GM23338 (cell line): ENCODE results near the gene SLC9A1. TPM values are rescaled to one million over a fixed set of nuclear protein-coding genes. Genes with fewer than 3 reads are reported as not detected.

ENCODE experiments used
- ATAC-seq: fragments of 200-7000 bp; cut with Tn5 transposase; 3 replicates; pipeline ENCODE4 v1.9.1; 2020
- DNase-seq: peaks from one replicate; pipeline ENCODE4 v3.0.0-alpha.2; 2015; ENCODE audit warnings: low spot score
- H2AFZ ChIP-seq: fragments of 200-600 bp; sonication (generic); 2 replicates; pipeline ENCODE4 v1.8.0; 2016; ENCODE audit warnings: antibody characterized with exemption, mild to moderate bottlenecking, moderate library complexity
- H3F3A ChIP-seq: fragments of 200-600 bp; sonication (generic); replicated peaks from 2 replicates; pipeline ENCODE4 v1.8.0; 2017; ENCODE audit warnings: antibody characterized with exemption, mixed run types, low read depth
- H3K27ac ChIP-seq: fragments of 200-600 bp; sonication (generic); 2 replicates; pipeline ENCODE4 v1.6.1; 2016; ENCODE audit warnings: low read depth
- H3K27me3 ChIP-seq: fragments of 200-600 bp; sonication (generic); 2 replicates; pipeline ENCODE4 v1.8.0; 2016; ENCODE audit warnings: mild to moderate bottlenecking, mixed run types, moderate library complexity; ENCODE audit not compliant: insufficient read depth
- H3K36me3 ChIP-seq: fragments of 200-600 bp; sonication (generic); 2 replicates; pipeline ENCODE4 v1.8.0; 2016; ENCODE audit warnings: mild to moderate bottlenecking; ENCODE audit not compliant: insufficient read depth
- H3K4me1 ChIP-seq: fragments of 200-600 bp; sonication (generic); 2 replicates; pipeline ENCODE4 v1.8.0; 2016; ENCODE audit warnings: mild to moderate bottlenecking, moderate library complexity; ENCODE audit not compliant: insufficient read depth
- H3K4me2 ChIP-seq: fragments of 200-600 bp; sonication (generic); 2 replicates; pipeline ENCODE4 v1.7.1; 2017; ENCODE audit warnings: mixed run types
- H3K4me3 ChIP-seq: fragments of 200-600 bp; sonication (generic); 2 replicates; pipeline ENCODE4 v1.6.1; 2016; ENCODE audit warnings: mixed run types
- H3K79me2 ChIP-seq: fragments of 200-600 bp; sonication (generic); replicated peaks from 2 replicates; pipeline ENCODE4 v1.8.0; 2017; ENCODE audit warnings: mild to moderate bottlenecking; ENCODE audit not compliant: insufficient read depth
- H3K9me2 ChIP-seq: fragments of 200-600 bp; sonication (generic); 2 replicates; pipeline ENCODE4 v1.8.0; 2017; ENCODE audit not compliant: insufficient read depth
- H4K20me1 ChIP-seq: fragments of 200-600 bp; sonication (generic); replicated peaks from 2 replicates; pipeline ENCODE4 v1.8.0; 2017; ENCODE audit warnings: mild to moderate bottlenecking; ENCODE audit not compliant: insufficient read depth
- H3K27ac Mint-ChIP-seq: 2 replicates; pipeline ENCODE4 v1.8.0; 2020; ENCODE audit warnings: inconsistent platforms, mild to moderate bottlenecking, moderate library complexity, mixed read lengths
- H3K27me3 Mint-ChIP-seq: 3 replicates; pipeline ENCODE4 v1.8.0; 2022; ENCODE audit warnings: low read depth, mild to moderate bottlenecking, moderate library complexity, mixed read lengths, inconsistent platforms; ENCODE audit not compliant: insufficient read depth, poor library complexity
- H3K36me3 Mint-ChIP-seq: 3 replicates; pipeline ENCODE4 v1.8.0; 2021; ENCODE audit warnings: low read depth, mild to moderate bottlenecking, inconsistent platforms, moderate library complexity, mixed read lengths
- H3K4me1 Mint-ChIP-seq: 3 replicates; pipeline ENCODE4 v1.8.0; 2020; ENCODE audit warnings: mild to moderate bottlenecking, inconsistent platforms, mixed read lengths
- H3K4me3 Mint-ChIP-seq: 3 replicates; pipeline ENCODE4 v1.8.0; 2021; ENCODE audit warnings: moderate library complexity, mild to moderate bottlenecking, inconsistent platforms, mixed read lengths
- H3K9me3 Mint-ChIP-seq: 3 replicates; pipeline ENCODE4 v1.8.0; 2020; ENCODE audit warnings: moderate library complexity, mild to moderate bottlenecking, inconsistent platforms, mixed read lengths
- CREB1 ChIP-seq: fragments of 250-450 bp; sonication (Bioruptor Pico); IDR thresholded peaks from 2 replicates; pipeline ENCODE4 v1.5.0; 2020; ENCODE audit warnings: low read depth, mild to moderate bottlenecking, moderate library complexity
- EZH2 ChIP-seq: fragments of 200-600 bp; sonication (generic); IDR thresholded peaks from one replicate; pipeline ENCODE4 v1.8.0; 2017; ENCODE audit warnings: antibody characterized with exemption, mild to moderate bottlenecking, low read depth; ENCODE audit not compliant: unreplicated experiment
- NANOG ChIP-seq: IDR thresholded peaks from 2 replicates; pipeline ENCODE4 v1.6.1; 2016; ENCODE audit warnings: antibody characterized with exemption, borderline replicate concordance
- POLR2AphosphoS5 ChIP-seq: IDR thresholded peaks from 2 replicates; pipeline ENCODE4 v1.6.1; 2016; ENCODE audit warnings: antibody characterized with exemption, low read depth
- STAT1 ChIP-seq: IDR thresholded peaks from one replicate; pipeline ENCODE4 v1.6.1; 2016; ENCODE audit warnings: antibody characterized with exemption; ENCODE audit not compliant: unreplicated experiment
- ZNF114 ChIP-seq: fragments of 250-450 bp; sonication (Bioruptor Pico); IDR thresholded peaks from 2 replicates; pipeline ENCODE4 v1.5.0; 2020; ENCODE audit warnings: mild to moderate bottlenecking, moderate library complexity
- ZNF331 ChIP-seq: fragments of 250-450 bp; sonication (Bioruptor Pico); IDR thresholded peaks from 2 replicates; pipeline ENCODE4 v1.5.0; 2020; ENCODE audit warnings: low read depth, mild to moderate bottlenecking, moderate library complexity
- polyA plus RNA-seq: library from polyadenylated mRNA; unstranded; fragments of >200 nt; fragmentation: Nextera tagmentation; extraction: Ambion mirVana; gene quantifications from 2 replicates; pipeline ENCODE4 v1.2.1, GENCODE V29; 2016
- total RNA-seq: library from RNA; depleted of rRNA; stranded (reverse); fragments of >200 nt; shearing (Covaris generic); gene quantifications from 2 replicates; pipeline ENCODE4 v1.2.3, GENCODE V29; 2014
- TF ChIP-seq, protein P1 (sequence below), 2 experiments: fragments of 200-600 bp in 1 of 2; sonication (generic) in 1 of 2; conservative IDR thresholded peaks; 2 replicates each; pipeline versions ENCODE4 v1.5.1 to v1.6.1; 2016 to 2017; ENCODE audit warnings: antibody characterized with exemption in 2 of 2, low read depth in 2 of 2, mild to moderate bottlenecking in 2 of 2, moderate library complexity in 1 of 2
- TF ChIP-seq, protein P2 (sequence below): IDR thresholded peaks from 2 replicates; pipeline ENCODE4 v1.6.1; 2016; ENCODE audit warnings: antibody characterized with exemption
- TF ChIP-seq, protein P3 (sequence below): fragments of 250-450 bp; sonication (Bioruptor Pico); IDR thresholded peaks from 2 replicates; pipeline ENCODE4 v1.5.0; 2020; ENCODE audit warnings: mild to moderate bottlenecking, moderate library complexity

SLC9A1 gene
- total and polyA plus RNA-seq, 2 experiments from 2014 or later: 10.4 to 22.3 TPM

DNA sequence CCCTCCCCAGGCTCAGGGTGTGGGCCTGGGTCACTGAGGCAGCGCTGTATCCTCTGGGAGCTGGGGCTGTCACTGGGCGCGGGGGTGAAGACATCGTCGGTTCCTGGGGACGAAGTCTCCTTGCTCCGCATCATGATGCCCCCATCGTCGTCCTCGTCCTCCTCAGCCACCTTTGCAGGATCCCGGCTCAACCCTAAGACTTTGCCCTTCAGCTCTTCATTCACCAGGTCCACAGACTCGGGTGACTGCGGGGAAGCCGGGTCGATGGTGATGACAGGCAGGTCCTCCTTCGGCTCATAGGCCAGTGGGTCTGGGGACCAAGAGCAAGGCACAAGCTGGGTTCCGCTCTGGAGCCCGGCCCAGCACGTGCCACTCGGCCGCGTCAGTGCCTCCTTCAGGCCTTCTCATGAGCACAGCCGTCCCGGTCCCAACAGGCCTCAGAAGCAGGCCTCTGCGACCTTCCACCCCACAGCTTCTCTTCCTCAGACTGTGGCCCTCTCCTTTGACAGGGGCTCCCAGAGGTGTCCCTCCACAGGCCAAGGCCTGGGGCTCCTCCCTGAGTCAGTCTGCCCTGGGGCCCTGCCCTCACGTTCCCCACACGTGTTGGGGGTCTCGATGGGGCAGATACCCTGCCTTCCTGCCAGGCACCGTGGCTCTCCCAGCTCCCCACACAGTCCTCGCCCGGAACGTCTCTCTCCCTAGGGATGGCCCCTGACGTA is 54.4 kb downstream of the SLC9A1 start:
- Histone ChIP-seq H3K27me3 (no peaks in the 10 kb centered on the region), H3K27ac (0 out of 2 replicates have a peak overlapping the region, but pooled peaks have one; percentile 32), H3K79me2 (no peaks in the 10 kb centered on the region), H3K4me3 (no peak overlapping the region), H4K20me1 (no peaks in the 10 kb centered on the region), H3K36me3 (no peaks in the 10 kb centered on the region), H3F3A (no peaks in the 10 kb centered on the region), H3K4me2 (no peak overlapping the region), H3K4me1 (peaks cover 18% of the 10 kb centered on the region), H2AFZ (no peak overlapping the region), H3K9me2 (no peaks in the 10 kb centered on the region)
- peaks cover under 1% of the 10 kb centered on the region; the same call in 2 of the 3 replicates for H3K36me3 Mint-ChIP-seq
- H3K27ac Mint-ChIP-seq: no peak overlapping the region; the same call in 1 of the 2 replicates
- H3K9me3 Mint-ChIP-seq: no peaks in the 10 kb centered on the region; the same call in 2 of the 3 replicates
- peak; percentile 53 for DNase-seq
- ATAC-seq: peak; percentile 13
- peaks cover 26% of the 10 kb centered on the region for H3K4me1 Mint-ChIP-seq
- TF ChIP-seq EZH2: no peak
- TF ChIP-seq, protein P1, sequence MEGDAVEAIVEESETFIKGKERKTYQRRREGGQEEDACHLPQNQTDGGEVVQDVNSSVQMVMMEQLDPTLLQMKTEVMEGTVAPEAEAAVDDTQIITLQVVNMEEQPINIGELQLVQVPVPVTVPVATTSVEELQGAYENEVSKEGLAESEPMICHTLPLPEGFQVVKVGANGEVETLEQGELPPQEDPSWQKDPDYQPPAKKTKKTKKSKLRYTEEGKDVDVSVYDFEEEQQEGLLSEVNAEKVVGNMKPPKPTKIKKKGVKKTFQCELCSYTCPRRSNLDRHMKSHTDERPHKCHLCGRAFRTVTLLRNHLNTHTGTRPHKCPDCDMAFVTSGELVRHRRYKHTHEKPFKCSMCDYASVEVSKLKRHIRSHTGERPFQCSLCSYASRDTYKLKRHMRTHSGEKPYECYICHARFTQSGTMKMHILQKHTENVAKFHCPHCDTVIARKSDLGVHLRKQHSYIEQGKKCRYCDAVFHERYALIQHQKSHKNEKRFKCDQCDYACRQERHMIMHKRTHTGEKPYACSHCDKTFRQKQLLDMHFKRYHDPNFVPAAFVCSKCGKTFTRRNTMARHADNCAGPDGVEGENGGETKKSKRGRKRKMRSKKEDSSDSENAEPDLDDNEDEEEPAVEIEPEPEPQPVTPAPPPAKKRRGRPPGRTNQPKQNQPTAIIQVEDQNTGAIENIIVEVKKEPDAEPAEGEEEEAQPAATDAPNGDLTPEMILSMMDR (conservative IDR thresholded peaks at IDR 0.05; ENCODE audit: low read depth in 2 of 2): 0 out of 4 replicates have a peak, but pooled peaks of 1 of the 2 experiments have one; percentile 10
- H3K4me3 Mint-ChIP-seq: no peak overlapping the region
- peaks cover 10% of the 10 kb centered on the region for H3K27me3 Mint-ChIP-seq

DNA sequence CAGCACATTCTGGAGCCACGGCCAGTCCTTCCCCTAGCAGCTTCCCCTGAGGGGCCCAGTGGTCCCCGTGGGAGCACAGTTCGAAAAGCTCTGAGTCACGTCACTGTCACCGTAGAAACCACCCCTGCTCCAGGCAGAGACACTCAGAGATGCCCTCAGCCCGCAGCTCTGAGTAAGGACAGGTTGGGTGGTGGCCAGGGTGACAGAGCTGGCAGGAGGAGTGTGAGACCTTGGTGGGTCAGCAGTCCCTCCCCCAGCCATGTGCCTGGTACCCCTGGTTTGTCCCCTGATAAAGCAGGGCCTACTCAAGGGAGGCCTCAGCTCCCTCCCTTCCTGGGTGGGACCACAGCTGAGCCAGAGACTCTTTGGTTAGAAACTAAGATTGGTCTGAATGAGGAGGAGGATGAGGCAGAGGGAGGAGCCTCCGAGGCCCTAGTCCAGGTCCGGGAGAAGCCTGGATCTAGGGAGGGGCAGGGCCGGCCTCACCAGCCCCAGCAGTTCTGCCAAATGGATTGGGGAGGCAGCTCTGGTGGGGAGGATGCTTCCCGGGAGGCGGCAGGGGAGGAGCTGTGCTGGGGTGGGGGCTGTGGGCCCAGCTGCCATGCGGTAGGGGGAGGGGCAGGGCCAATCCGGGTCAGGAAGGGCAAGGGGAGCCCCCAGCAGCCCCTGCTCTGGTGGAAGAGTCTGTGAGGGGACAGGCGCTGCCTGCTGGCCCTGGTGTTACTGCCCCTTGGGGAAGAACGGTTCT is 55.2 kb downstream of the SLC9A1 start:
- H3K4me3 ChIP-seq: no peak overlapping the region
- Mint-ChIP-seq H3K36me3 (no peaks in the 10 kb centered on the region), H3K27me3 (peaks cover 10% of the 10 kb centered on the region), H3K4me1 (peaks cover 26% of the 10 kb centered on the region), H3K4me3 (peak overlapping the region; percentile 17; the same call in 2 of the 3 replicates), H3K9me3 (no peaks in the 10 kb centered on the region; the same call in 2 of the 3 replicates), H3K27ac (peak overlapping the region; percentile 79)
- H4K20me1 ChIP-seq: no peaks in the 10 kb centered on the region
- H3K79me2 ChIP-seq: no peaks in the 10 kb centered on the region
- peak; percentile 34 for ATAC-seq
- H3K9me2 ChIP-seq: no peaks in the 10 kb centered on the region
- no peaks in the 10 kb centered on the region for H3K36me3 ChIP-seq
- no peaks in the 10 kb centered on the region for H3F3A ChIP-seq
- 0 out of 2 replicates have a peak overlapping the region, but pooled peaks have one; percentile 55 for H3K27ac ChIP-seq
- H3K4me2 ChIP-seq: peak overlapping the region; percentile 60
- no peak overlapping the region for H2AFZ ChIP-seq
- H3K27me3 ChIP-seq: no peaks in the 10 kb centered on the region
- H3K4me1 ChIP-seq: peaks cover 18% of the 10 kb centered on the region
- peak; percentile 32 for DNase-seq
- TF ChIP-seq, protein P2, sequence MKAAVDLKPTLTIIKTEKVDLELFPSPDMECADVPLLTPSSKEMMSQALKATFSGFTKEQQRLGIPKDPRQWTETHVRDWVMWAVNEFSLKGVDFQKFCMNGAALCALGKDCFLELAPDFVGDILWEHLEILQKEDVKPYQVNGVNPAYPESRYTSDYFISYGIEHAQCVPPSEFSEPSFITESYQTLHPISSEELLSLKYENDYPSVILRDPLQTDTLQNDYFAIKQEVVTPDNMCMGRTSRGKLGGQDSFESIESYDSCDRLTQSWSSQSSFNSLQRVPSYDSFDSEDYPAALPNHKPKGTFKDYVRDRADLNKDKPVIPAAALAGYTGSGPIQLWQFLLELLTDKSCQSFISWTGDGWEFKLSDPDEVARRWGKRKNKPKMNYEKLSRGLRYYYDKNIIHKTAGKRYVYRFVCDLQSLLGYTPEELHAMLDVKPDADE: no peak
- no peak for TF ChIP-seq ZNF114 (CRISPR knock-in tag)
- no peak for TF ChIP-seq CREB1
- no peak for TF ChIP-seq ZNF331
- TF ChIP-seq EZH2: no peak
- TF ChIP-seq POLR2AphosphoS5: no peak
- no peak for TF ChIP-seq NANOG
- TF ChIP-seq, protein P3, sequence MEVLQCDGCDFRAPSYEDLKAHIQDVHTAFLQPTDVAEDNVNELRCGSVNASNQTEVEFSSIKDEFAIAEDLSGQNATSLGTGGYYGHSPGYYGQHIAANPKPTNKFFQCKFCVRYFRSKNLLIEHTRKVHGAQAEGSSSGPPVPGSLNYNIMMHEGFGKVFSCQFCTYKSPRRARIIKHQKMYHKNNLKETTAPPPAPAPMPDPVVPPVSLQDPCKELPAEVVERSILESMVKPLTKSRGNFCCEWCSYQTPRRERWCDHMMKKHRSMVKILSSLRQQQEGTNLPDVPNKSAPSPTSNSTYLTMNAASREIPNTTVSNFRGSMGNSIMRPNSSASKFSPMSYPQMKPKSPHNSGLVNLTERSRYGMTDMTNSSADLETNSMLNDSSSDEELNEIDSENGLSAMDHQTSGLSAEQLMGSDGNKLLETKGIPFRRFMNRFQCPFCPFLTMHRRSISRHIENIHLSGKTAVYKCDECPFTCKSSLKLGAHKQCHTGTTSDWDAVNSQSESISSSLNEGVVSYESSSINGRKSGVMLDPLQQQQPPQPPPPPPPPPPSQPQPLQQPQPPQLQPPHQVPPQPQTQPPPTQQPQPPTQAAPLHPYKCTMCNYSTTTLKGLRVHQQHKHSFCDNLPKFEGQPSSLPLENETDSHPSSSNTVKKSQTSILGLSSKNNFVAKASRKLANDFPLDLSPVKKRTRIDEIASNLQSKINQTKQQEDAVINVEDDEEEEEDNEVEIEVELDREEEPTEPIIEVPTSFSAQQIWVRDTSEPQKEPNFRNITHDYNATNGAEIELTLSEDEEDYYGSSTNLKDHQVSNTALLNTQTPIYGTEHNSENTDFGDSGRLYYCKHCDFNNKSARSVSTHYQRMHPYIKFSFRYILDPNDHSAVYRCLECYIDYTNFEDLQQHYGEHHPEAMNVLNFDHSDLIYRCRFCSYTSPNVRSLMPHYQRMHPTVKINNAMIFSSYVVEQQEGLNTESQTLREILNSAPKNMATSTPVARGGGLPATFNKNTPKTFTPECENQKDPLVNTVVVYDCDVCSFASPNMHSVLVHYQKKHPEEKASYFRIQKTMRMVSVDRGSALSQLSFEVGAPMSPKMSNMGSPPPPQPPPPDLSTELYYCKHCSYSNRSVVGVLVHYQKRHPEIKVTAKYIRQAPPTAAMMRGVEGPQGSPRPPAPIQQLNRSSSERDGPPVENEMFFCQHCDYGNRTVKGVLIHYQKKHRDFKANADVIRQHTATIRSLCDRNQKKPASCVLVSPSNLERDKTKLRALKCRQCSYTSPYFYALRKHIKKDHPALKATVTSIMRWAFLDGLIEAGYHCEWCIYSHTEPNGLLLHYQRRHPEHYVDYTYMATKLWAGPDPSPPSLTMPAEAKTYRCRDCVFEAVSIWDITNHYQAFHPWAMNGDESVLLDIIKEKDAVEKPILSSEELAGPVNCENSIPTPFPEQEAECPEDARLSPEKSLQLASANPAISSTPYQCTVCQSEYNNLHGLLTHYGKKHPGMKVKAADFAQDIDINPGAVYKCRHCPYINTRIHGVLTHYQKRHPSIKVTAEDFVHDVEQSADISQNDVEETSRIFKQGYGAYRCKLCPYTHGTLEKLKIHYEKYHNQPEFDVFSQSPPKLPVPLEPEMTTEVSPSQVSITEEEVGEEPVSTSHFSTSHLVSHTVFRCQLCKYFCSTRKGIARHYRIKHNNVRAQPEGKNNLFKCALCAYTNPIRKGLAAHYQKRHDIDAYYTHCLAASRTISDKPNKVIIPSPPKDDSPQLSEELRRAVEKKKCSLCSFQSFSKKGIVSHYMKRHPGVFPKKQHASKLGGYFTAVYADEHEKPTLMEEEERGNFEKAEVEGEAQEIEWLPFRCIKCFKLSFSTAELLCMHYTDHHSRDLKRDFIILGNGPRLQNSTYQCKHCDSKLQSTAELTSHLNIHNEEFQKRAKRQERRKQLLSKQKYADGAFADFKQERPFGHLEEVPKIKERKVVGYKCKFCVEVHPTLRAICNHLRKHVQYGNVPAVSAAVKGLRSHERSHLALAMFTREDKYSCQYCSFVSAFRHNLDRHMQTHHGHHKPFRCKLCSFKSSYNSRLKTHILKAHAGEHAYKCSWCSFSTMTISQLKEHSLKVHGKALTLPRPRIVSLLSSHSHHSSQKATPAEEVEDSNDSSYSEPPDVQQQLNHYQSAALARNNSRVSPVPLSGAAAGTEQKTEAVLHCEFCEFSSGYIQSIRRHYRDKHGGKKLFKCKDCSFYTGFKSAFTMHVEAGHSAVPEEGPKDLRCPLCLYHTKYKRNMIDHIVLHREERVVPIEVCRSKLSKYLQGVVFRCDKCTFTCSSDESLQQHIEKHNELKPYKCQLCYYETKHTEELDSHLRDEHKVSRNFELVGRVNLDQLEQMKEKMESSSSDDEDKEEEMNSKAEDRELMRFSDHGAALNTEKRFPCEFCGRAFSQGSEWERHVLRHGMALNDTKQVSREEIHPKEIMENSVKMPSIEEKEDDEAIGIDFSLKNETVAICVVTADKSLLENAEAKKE (CRISPR knock-in tag): no peak
- TF ChIP-seq STAT1: no peak
